GM19023 (cell line): ENCODE data around the gene KCTD7.
"Not testable (repeated sequence)": the region's sequence is repeated elsewhere in the genome, so short reads cannot be mapped to it uniquely, and the experiment has no call there.

Experiments
- ATAC-seq: cut with Tn5 transposase; IDR thresholded peaks from one replicate; pipeline ENCODE4 v1.9.1; 2021; ENCODE audit warnings: mild to moderate bottlenecking, moderate library complexity; ENCODE audit not compliant: unreplicated experiment

The KCTD7 gene

GRCh38 chr7:66653719-66654274, 25.1 kb downstream of the KCTD7 start:
- ATAC-seq: not testable (repeated sequence)

GRCh38 chr7:66654275-66655112, 25.8 kb downstream of the KCTD7 start:
- peak; percentile 92 for ATAC-seq

GRCh38 chr7:66655113-66655806, 26.6 kb downstream of the KCTD7 start:
- ATAC-seq: not testable (repeated sequence)

- ATAC-seq: not testable (repeated sequence)
These were observed 27.3 kb downstream of the KCTD7 start for GRCh38 chr7:66655826-66656485.

GRCh38 chr7:66657798-66658197, 29.1 kb downstream of the KCTD7 start:
- no peak for ATAC-seq

- ATAC-seq: no peak
These were observed 34.1 kb downstream of the KCTD7 start for GRCh38 chr7:66662646-66663264.

GRCh38 chr7:66664590-66665293, 36.1 kb downstream of the KCTD7 start:
- no peak for ATAC-seq

- ATAC-seq: no peak
These were observed 37.8 kb downstream of the KCTD7 start for GRCh38 chr7:66666313-66666952.

GRCh38 chr7:66667023-66667728, 38.5 kb downstream of the KCTD7 start:
- no peak for ATAC-seq

GRCh38 chr7:66668112-66668511, 39.4 kb downstream of the KCTD7 start:
- no peak for ATAC-seq

- ATAC-seq: no peak
These were observed 40.0 kb downstream of the KCTD7 start for GRCh38 chr7:66668677-66669076.

- ATAC-seq: no peak
These were observed 40.4 kb downstream of the KCTD7 start for GRCh38 chr7:66669088-66669487.

- no peak for ATAC-seq
These were observed 40.8 kb downstream of the KCTD7 start for GRCh38 chr7:66669496-66669895.

GRCh38 chr7:66671034-66671433, 42.4 kb downstream of the KCTD7 start:
- ATAC-seq: no peak

- ATAC-seq: not testable (repeated sequence)
These were observed 42.8 kb downstream of the KCTD7 start for GRCh38 chr7:66671486-66671885.

- not testable (repeated sequence) for ATAC-seq
These were observed 43.9 kb downstream of the KCTD7 start for GRCh38 chr7:66672432-66673123.

- not testable (repeated sequence) for ATAC-seq
These were observed 44.5 kb downstream of the KCTD7 start for GRCh38 chr7:66673124-66673640.

GRCh38 chr7:66679633-66680244, 51.1 kb downstream of the KCTD7 start:
- ATAC-seq: no peak
